WERI-Rb-1 (cell line): ENCODE data around the gene RFC5.
A peak's percentile ranks its signal among the peaks of the same experiment; 100 is the strongest.

Experiments
- DNase-seq: peaks from one replicate; pipeline ENCODE4 v3.0.0-alpha.2; 2020
- H3K27ac ChIP-seq: fragments of 250-450 bp; sonication (Bioruptor Pico); 2 replicates; pipeline ENCODE4 v1.5.1; 2020; ENCODE audit warnings: mild to moderate bottlenecking, moderate library complexity
- H3K27me3 ChIP-seq: fragments of 250-450 bp; sonication (Bioruptor Pico); 2 replicates; pipeline ENCODE4 v1.5.1; 2021; ENCODE audit warnings: mild to moderate bottlenecking, low read depth, moderate library complexity; ENCODE audit not compliant: insufficient read depth, severe bottlenecking
- H3K36me3 ChIP-seq: fragments of 250-450 bp; sonication (Bioruptor Pico); 2 replicates; pipeline ENCODE4 v1.5.1; 2020; ENCODE audit warnings: mild to moderate bottlenecking, moderate library complexity
- H3K4me3 ChIP-seq: 2 replicates; pipeline ENCODE4 v1.5.1; 2011; ENCODE audit warnings: low read depth, mild to moderate bottlenecking, control low read depth, low read length
- H3K9me3 ChIP-seq: fragments of 250-450 bp; sonication (Bioruptor Pico); 2 replicates; pipeline ENCODE4 v1.5.1; 2021; ENCODE audit warnings: mild to moderate bottlenecking, moderate library complexity; ENCODE audit not compliant: severe bottlenecking
- TF ChIP-seq, protein P1 (sequence below): IDR thresholded peaks from 2 replicates; pipeline ENCODE4 v1.5.1; 2011; ENCODE audit warnings: low read depth, mild to moderate bottlenecking, control low read depth, inconsistent platforms, low read length

Gene RFC5

DNA sequence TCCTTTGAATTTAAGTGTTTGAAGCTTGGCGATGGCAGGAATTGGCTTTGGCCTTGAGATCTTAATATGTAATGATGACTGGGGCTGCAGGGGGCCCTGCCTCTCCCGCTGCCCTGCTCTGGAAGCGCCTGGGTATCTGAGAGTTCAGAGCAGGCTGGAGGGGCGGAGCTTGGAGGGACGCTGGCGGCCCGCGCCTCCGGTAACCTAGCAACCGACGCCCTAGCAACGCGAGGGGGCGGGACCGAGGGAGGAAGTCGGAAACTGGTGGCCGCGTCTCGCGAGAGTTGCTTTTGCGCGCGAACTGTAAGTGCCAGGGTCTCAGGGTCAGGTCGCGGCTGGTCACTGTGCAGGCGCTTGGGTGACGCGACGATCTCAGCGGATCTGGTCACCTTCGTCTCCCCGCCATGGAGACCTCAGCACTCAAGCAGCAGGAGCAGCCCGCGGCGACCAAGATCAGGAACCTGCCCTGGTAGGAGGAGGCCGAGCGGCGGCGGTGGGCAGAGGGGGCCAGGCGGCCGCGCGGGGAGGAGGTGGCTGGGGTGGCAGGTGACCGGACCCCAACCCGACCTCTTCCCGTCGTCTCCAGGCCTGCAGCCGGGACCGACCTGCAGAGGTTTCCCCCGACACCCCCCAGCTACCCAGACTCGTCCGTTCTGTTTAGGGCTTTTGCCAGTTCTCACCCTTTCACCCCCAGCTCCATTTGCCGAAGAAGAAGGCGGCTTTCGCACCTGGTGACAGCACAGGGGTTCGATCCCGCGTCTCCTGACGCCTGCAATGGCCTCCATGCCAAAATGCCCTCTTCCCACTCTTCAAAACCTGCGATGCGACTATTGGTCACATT, at the start of gene RFC5:
RFC5 (plus strand) TSS at position 280 of the 841 bp plus-strand sequence; CDS start at position 405, 125 bp downstream.
- Histone ChIP-seq H3K4me3 (peak within 1 kb of the TSS; percentile 76), H3K36me3 (peaks cover 46% of the 10 kb centered on the region), H3K27ac (peak within 1 kb of the TSS; percentile 90), H3K9me3 (no peaks in the 10 kb centered on the region), H3K27me3 (no peaks in the 10 kb centered on the region)
- peak; percentile 99 for DNase-seq
- TF ChIP-seq, protein P1, sequence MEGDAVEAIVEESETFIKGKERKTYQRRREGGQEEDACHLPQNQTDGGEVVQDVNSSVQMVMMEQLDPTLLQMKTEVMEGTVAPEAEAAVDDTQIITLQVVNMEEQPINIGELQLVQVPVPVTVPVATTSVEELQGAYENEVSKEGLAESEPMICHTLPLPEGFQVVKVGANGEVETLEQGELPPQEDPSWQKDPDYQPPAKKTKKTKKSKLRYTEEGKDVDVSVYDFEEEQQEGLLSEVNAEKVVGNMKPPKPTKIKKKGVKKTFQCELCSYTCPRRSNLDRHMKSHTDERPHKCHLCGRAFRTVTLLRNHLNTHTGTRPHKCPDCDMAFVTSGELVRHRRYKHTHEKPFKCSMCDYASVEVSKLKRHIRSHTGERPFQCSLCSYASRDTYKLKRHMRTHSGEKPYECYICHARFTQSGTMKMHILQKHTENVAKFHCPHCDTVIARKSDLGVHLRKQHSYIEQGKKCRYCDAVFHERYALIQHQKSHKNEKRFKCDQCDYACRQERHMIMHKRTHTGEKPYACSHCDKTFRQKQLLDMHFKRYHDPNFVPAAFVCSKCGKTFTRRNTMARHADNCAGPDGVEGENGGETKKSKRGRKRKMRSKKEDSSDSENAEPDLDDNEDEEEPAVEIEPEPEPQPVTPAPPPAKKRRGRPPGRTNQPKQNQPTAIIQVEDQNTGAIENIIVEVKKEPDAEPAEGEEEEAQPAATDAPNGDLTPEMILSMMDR, result no peak

GRCh38 chr12:117967043-117967442, 49.5 kb upstream of the RFC5 start:
- Histone ChIP-seq H3K4me3 (no peak overlapping the region), H3K27me3 (peaks cover 4% of the 10 kb centered on the region), H3K27ac (no peak overlapping the region), H3K9me3 (peaks cover 10% of the 10 kb centered on the region), H3K36me3 (no peaks in the 10 kb centered on the region)
- TF ChIP-seq, protein P1, result no peak
- no peak for DNase-seq

DNA sequence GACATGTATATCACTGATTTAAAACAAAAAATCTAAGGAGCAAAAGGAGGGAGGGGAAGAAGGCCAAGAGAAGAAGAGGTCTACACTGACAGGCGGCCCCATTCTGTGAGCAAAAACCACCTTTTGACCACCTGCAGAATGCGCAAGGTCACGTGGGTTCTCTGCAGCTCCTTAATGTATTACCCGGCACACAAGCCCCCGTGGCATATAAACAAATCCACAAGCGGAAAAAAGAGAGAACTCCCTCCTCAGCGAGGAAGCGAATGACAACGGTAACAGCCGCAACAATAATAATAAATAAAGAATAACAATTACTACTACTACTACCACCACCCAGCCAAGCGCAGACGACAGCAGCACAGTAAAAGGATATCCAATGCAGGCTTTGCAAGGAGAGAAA, 49.0 kb upstream of the RFC5 start:
- TF ChIP-seq, protein P1, result no peak
- peaks cover 4% of the 10 kb centered on the region for H3K27me3 ChIP-seq
- H3K27ac ChIP-seq, result no peak overlapping the region
- H3K36me3 ChIP-seq, result no peaks in the 10 kb centered on the region
- no peak for DNase-seq
- H3K4me3 ChIP-seq, result no peak overlapping the region
- H3K9me3 ChIP-seq, result peaks cover 11% of the 10 kb centered on the region

DNA sequence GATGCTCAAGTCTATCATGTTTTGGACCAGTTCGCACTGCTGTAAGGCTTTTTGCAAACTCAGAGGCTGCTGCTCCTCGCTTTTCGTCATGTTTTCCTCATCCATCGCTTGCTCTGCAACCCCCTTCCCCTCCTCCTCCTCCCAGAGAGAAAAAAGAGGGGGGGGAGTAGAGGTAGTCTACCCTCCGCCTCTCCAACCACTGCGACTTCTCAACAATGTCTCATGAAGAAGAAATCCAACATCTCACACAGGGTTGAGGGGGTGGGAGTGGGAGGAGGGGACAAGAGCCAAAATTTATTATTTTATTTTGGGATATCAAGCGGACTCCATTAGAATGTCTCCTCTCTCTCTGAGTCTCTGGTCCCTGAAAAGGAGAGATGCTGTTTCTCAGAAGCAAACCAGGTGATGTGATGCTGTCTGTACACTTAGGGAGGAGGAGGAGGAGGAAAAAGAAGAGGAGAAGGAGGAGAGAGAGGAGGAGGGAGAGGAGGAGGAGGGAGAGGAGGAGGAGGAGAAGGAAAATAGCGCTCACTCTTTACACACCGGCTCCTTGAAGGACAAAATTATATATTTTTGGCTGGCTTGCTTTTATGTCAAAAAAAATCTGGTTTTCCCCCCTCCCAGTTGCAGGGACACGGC, 48.2 kb upstream of the RFC5 start:
- DNase-seq, result no peak
- H3K36me3 ChIP-seq, result no peaks in the 10 kb centered on the region
- H3K27ac ChIP-seq, result peak overlapping the region; percentile 59
- H3K9me3 ChIP-seq, result peaks cover 11% of the 10 kb centered on the region
- H3K4me3 ChIP-seq, result peak overlapping the region; percentile 54
- H3K27me3 ChIP-seq, result peaks cover 4% of the 10 kb centered on the region
- TF ChIP-seq, protein P1, result no peak

- DNase-seq, result peak; percentile 90
- Histone ChIP-seq H3K9me3 (peaks cover 11% of the 10 kb centered on the region), H3K36me3 (no peaks in the 10 kb centered on the region), H3K27ac (peak within 1 kb of the TSS; percentile 59), H3K27me3 (peaks cover 4% of the 10 kb centered on the region), H3K4me3 (peak within 1 kb of the TSS; percentile 54)
- TF ChIP-seq, protein P1, result no peak
Measured at GRCh38 chr12:117968826-117969659, 47.5 kb upstream of the RFC5 start, which contains the start of gene KSR2. TSS of gene KSR2 (minus strand) at chr12:117968990. CDS start at chr12:117968255, 735 bp downstream.
